Measurements from ENCODE around the gene CTXN1.

GRCh38 chr19:7942981-7943443, 17.1 kb upstream of the CTXN1 start:
- TF ChIP-seq CTCF (IDR thresholded peaks at IDR 0.05) (no peak), ZFX (IDR thresholded peaks at IDR 0.05; ENCODE audit: borderline replicate concordance) (no peak)
